ENCODE measurements around the gene DHCR7. TPM values are rescaled to one million over a fixed set of nuclear protein-coding genes. Genes with fewer than 3 reads are reported as not detected.

The DHCR7 gene
- total RNA-seq, 1 donor from 2014 or later, result 100 TPM

DNA sequence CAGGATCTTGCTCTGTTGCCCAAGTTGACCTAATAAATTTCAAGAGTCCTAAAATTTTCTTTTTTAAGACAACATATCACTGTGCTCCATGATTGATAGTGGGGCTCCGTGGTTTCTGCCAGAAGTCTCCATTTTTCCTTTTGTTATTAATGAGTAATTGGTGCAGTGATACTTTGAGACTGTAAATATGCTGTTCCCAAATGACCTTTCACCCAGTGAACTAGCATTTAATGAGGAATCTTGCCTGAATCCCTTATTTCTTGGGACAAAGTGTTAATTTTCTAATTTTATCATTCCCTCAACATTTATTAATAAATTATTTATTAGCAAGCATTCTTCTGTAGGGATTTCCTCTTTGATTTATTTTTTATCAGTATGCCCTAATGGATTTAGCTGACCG, 2.3 kb upstream of the DHCR7 start:
- peaks cover 72% of the 10 kb centered on the region for H3K4me1 Mint-ChIP-seq (ENCODE audit: low read depth)
- intact Hi-C loops (cut with micrococcal nuclease), result loop anchor here (5.0 to 10.0 kb wide), 3 partner anchors 477 to 1694 kb away; partner anchors contain the start of genes FADD, FCHSD2, RNF121 and XNDC1N
- peaks cover 8% of the 10 kb centered on the region for H3K9me3 Mint-ChIP-seq
- H3K27me3 Mint-ChIP-seq (ENCODE audit: insufficient read depth), result no peaks in the 10 kb centered on the region
- no peak for DNase-seq (ENCODE audit: low spot score)
- H3K4me3 Mint-ChIP-seq, result peak overlapping the region; percentile 96
- peaks cover 28% of the 10 kb centered on the region for H3K36me3 Mint-ChIP-seq (ENCODE audit: low read depth)
- H3K27ac Mint-ChIP-seq, result no peak overlapping the region

DNA sequence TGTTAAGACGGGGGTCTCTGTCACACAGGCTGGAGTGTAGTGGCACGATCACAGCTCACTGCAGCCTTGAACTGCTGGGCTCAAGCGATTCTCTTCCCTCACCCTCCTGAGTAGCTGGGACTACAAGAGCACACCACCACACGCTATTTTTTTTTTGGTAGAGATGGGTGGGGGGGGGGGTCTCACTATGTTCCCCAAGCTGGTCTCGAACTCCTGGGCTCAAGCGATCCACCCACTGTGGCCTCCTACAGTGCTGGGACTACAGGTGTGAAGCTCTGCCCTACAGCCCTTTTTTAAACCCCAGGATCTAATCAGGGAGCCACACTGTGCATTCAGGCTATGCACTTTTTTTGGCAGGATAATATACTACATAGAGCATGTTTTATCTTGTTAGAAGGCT, 1.4 kb upstream of the DHCR7 start:
- no peak for DNase-seq (ENCODE audit: low spot score)
- peaks cover 8% of the 10 kb centered on the region for H3K9me3 Mint-ChIP-seq
- H3K36me3 Mint-ChIP-seq (ENCODE audit: low read depth), result peaks cover 33% of the 10 kb centered on the region
- intact Hi-C loops (cut with micrococcal nuclease), result loop anchor here (1.0 to 10.0 kb wide), 2 partner anchors 40 to 1175 kb away; partner anchors contain the start of gene PPFIA1
- peak overlapping the region; percentile 92 for H3K4me3 Mint-ChIP-seq
- H3K27ac Mint-ChIP-seq, result peak overlapping the region; percentile 93
- H3K27me3 Mint-ChIP-seq (ENCODE audit: insufficient read depth), result no peaks in the 10 kb centered on the region
- H3K4me1 Mint-ChIP-seq (ENCODE audit: low read depth), result peaks cover 73% of the 10 kb centered on the region

DNA sequence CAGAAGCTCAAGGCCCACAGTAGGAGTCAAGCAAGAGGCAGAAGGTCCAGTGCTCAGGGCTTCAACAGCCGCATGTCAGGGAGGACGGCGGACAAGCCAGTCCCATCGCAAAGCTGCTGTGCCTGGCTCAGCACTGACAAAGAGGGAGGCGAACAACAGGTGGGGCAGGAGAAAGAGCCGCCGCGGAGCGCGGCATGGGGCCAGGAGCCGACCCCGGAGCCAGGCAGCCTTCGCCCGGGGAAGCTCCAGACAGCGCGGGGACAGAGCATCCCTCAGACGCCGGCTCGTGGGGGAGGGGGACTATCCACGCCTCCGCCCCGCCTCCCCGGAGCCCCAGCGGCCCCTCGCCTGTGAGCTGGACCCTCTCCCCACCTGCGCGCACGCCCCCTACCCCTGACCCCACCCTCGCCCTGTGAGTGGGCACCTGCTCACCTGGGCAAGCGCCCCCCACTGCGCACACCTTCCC, 369 bp downstream of the DHCR7 start:
- peak overlapping the region; percentile 92 for H3K4me3 Mint-ChIP-seq
- H3K27me3 Mint-ChIP-seq (ENCODE audit: insufficient read depth), result no peaks in the 10 kb centered on the region
- H3K27ac Mint-ChIP-seq, result peak overlapping the region; percentile 90
- H3K9me3 Mint-ChIP-seq, result peaks cover 8% of the 10 kb centered on the region
- DNase-seq (ENCODE audit: low spot score), result no peak
- H3K36me3 Mint-ChIP-seq (ENCODE audit: low read depth), result peaks cover 46% of the 10 kb centered on the region
- intact Hi-C loops (cut with micrococcal nuclease), result loop anchor here (10.0 kb wide), 1 partner anchor 1173 kb away; the partner anchor contains the start of gene PPFIA1
- H3K4me1 Mint-ChIP-seq (ENCODE audit: low read depth), result peaks cover 60% of the 10 kb centered on the region

GRCh38 chr11:71446942-71447688, 1.1 kb downstream of the DHCR7 start:
- H3K27ac Mint-ChIP-seq, result peak overlapping the region; percentile 90
- H3K4me3 Mint-ChIP-seq, result peak overlapping the region; percentile 92
- H3K9me3 Mint-ChIP-seq, result peaks cover 8% of the 10 kb centered on the region
- H3K36me3 Mint-ChIP-seq (ENCODE audit: low read depth), result peaks cover 50% of the 10 kb centered on the region
- intact Hi-C loops (cut with micrococcal nuclease), result loop anchor here (10.0 kb wide), 1 partner anchor 1172 kb away; the partner anchor contains the start of gene PPFIA1
- H3K27me3 Mint-ChIP-seq (ENCODE audit: insufficient read depth), result no peaks in the 10 kb centered on the region
- DNase-seq (ENCODE audit: low spot score), result no peak
- H3K4me1 Mint-ChIP-seq (ENCODE audit: low read depth), result peaks cover 55% of the 10 kb centered on the region

DNA sequence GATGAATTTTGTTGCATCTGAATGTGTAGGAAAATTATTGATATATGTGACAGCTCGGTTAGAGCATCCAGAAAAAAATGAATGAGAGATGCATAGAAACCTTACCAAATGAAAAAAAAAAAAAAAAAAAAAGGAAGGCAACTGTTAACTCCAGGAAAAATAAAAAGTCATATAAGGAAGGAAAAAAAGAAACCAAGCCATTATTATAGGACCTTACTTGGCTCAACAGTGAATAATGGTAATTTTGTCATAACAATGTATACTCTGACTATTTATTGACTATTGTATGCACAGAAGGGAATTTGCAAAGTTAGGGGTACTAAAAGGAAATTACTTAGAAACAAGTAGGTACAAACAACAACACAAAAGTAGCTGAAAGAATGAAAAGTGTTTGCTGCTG, 2.0 kb downstream of the DHCR7 start:
- no peak overlapping the region for H3K27ac Mint-ChIP-seq
- intact Hi-C loops (cut with micrococcal nuclease), result loop anchor here (10.0 kb wide), 1 partner anchor 1171 kb away; the partner anchor contains the start of gene PPFIA1
- H3K36me3 Mint-ChIP-seq (ENCODE audit: low read depth), result peaks cover 49% of the 10 kb centered on the region
- peak overlapping the region; percentile 69 for H3K4me3 Mint-ChIP-seq
- DNase-seq (ENCODE audit: low spot score), result no peak
- peaks cover 8% of the 10 kb centered on the region for H3K9me3 Mint-ChIP-seq
- peaks cover 45% of the 10 kb centered on the region for H3K4me1 Mint-ChIP-seq (ENCODE audit: low read depth)
- H3K27me3 Mint-ChIP-seq (ENCODE audit: insufficient read depth), result no peaks in the 10 kb centered on the region

DNA sequence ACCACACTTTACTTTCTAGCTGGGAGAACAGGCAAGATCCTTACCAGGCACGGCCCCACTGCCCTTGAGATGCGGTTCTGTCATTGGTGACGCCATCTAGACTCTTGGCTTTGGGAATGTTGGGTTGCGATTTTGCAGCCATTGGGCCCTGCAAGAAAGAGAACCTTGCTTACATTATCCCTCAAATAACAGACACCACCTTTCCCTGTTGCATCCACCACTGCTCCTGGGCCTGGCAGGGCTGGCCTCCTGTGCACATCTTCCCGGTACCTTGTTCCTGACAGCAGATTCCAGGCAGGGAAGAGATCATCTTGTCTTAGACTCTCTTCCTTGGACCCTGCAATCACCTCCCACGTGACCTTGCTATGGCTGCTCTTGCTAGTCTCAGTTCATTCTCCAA, 3.4 kb downstream of the DHCR7 start:
- intact Hi-C loops (cut with micrococcal nuclease), result loop anchor here (10.0 kb wide), 1 partner anchor 1170 kb away; the partner anchor contains the start of gene PPFIA1
- no peak overlapping the region for H3K27ac Mint-ChIP-seq
- H3K4me1 Mint-ChIP-seq (ENCODE audit: low read depth), result peaks cover 36% of the 10 kb centered on the region

DNA sequence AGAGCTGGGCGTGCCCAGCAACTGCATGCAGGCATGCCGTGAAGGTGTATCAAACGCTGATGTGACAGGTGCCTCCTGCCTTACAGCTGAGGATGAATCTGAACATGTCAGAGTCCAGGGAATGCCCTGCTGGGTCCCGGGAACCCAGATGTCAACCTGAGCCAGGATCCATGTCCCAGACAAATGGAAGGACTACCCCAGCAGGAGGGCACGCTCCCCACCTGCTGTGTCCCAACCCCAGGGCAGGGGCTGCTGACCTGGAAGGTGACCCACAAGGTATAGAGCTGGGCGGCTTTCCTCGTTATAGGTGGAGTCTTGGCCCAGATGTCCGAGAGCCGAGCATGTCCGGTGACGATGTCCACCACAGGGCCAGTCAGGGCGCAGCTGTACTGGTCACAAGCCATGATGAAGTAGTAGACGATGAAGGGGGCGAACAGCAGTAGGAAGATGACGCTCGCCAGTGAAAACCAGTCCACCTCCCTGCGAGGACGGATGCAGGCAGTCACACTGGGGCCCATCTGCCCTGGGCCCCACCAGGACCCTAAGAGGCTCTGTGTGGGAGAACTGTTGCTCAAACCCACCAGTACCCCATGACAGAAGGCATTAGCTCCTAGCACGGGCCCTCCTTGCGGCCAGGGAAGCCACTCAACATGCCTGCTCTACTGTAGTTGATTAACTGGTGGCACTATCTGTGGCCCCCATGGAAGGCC, 4.3 kb downstream of the DHCR7 start:
- Mint-ChIP-seq H3K27ac (no peak overlapping the region), H3K36me3 (ENCODE audit: low read depth) (peaks cover 58% of the 10 kb centered on the region), H3K4me1 (ENCODE audit: low read depth) (peaks cover 32% of the 10 kb centered on the region), H3K9me3 (peaks cover 8% of the 10 kb centered on the region), H3K4me3 (no peak overlapping the region), H3K27me3 (ENCODE audit: insufficient read depth) (no peaks in the 10 kb centered on the region)
- DNase-seq (ENCODE audit: low spot score), result no peak
- intact Hi-C loops (cut with micrococcal nuclease), result loop anchor here (10.0 kb wide), 1 partner anchor 1169 kb away; the partner anchor contains the start of gene PPFIA1

More for the DNA sequence above, 3.4 kb downstream of the DHCR7 start:
- H3K4me3 Mint-ChIP-seq, result no peak overlapping the region
- no peaks in the 10 kb centered on the region for H3K27me3 Mint-ChIP-seq (ENCODE audit: insufficient read depth)
- peaks cover 8% of the 10 kb centered on the region for H3K9me3 Mint-ChIP-seq
- peaks cover 57% of the 10 kb centered on the region for H3K36me3 Mint-ChIP-seq (ENCODE audit: low read depth)
- DNase-seq (ENCODE audit: low spot score), result no peak

GRCh38 chr11:71442880-71443279, 5.3 kb downstream of the DHCR7 start:
- H3K27ac Mint-ChIP-seq, result no peak overlapping the region
- no peaks in the 10 kb centered on the region for H3K27me3 Mint-ChIP-seq (ENCODE audit: insufficient read depth)
- H3K9me3 Mint-ChIP-seq, result peaks cover 8% of the 10 kb centered on the region
- intact Hi-C loops (cut with micrococcal nuclease), result loop anchor here (10.0 kb wide), 1 partner anchor 1168 kb away; the partner anchor contains the start of gene PPFIA1
- DNase-seq (ENCODE audit: low spot score), result no peak
- H3K4me3 Mint-ChIP-seq, result no peak overlapping the region
- peaks cover 58% of the 10 kb centered on the region for H3K36me3 Mint-ChIP-seq (ENCODE audit: low read depth)
- peaks cover 32% of the 10 kb centered on the region for H3K4me1 Mint-ChIP-seq (ENCODE audit: low read depth)

- Mint-ChIP-seq H3K36me3 (ENCODE audit: low read depth) (peaks cover 56% of the 10 kb centered on the region), H3K9me3 (peaks cover 8% of the 10 kb centered on the region), H3K4me3 (no peak overlapping the region), H3K27ac (no peak overlapping the region), H3K27me3 (ENCODE audit: insufficient read depth) (no peaks in the 10 kb centered on the region), H3K4me1 (ENCODE audit: low read depth) (peaks cover 25% of the 10 kb centered on the region)
- no peak for DNase-seq (ENCODE audit: low spot score)
- intact Hi-C loops (cut with micrococcal nuclease), result loop anchor here (10.0 kb wide), 1 partner anchor 1167 kb away; the partner anchor contains the start of gene PPFIA1
Measured at GRCh38 chr11:71442123-71442522, 6.1 kb downstream of the DHCR7 start.

DNA sequence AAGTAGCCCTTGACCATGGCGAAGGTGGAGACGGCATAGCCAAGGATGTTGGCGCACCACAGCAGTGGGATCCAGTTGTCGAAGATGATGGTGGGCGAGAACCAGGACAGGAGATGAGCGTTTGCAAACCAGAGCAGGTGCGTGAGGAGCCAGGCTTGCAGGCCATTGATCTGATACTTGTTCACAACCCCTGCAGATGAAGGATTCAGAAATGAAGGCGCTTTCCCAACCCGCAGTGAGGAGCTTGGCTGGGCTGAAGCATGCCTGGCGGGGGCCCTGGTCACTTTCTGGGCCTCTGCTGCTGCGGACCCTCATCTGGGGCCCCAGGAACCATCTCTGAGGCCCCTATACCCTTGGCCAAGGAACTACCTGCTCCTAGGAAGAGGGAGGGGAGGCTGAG, 6.9 kb downstream of the DHCR7 start:
- intact Hi-C loops (cut with micrococcal nuclease), result loop anchor here (10.0 kb wide), 1 partner anchor 1166 kb away; the partner anchor contains the start of gene PPFIA1
- H3K4me3 Mint-ChIP-seq, result no peak overlapping the region

GRCh38 chr11:71440021-71440755, 8.0 kb downstream of the DHCR7 start:
- Mint-ChIP-seq H3K4me1 (ENCODE audit: low read depth) (peaks cover 8% of the 10 kb centered on the region), H3K9me3 (no peaks in the 10 kb centered on the region)

More for the DNA sequence above, 6.9 kb downstream of the DHCR7 start:
- no peak overlapping the region for H3K27ac Mint-ChIP-seq
- DNase-seq (ENCODE audit: low spot score), result no peak
- H3K9me3 Mint-ChIP-seq, result peaks cover 6% of the 10 kb centered on the region
- peaks cover 19% of the 10 kb centered on the region for H3K4me1 Mint-ChIP-seq (ENCODE audit: low read depth)
- peaks cover 53% of the 10 kb centered on the region for H3K36me3 Mint-ChIP-seq (ENCODE audit: low read depth)
- no peaks in the 10 kb centered on the region for H3K27me3 Mint-ChIP-seq (ENCODE audit: insufficient read depth)

GRCh38 chr11:71438650-71439049, 9.5 kb downstream of the DHCR7 start:
- Mint-ChIP-seq H3K9me3 (no peaks in the 10 kb centered on the region), H3K4me1 (ENCODE audit: low read depth) (peaks cover 7% of the 10 kb centered on the region), H3K27me3 (ENCODE audit: insufficient read depth) (no peaks in the 10 kb centered on the region), H3K27ac (no peak overlapping the region), H3K4me3 (no peak overlapping the region), H3K36me3 (ENCODE audit: low read depth) (peaks cover 42% of the 10 kb centered on the region)
- intact Hi-C loops (cut with micrococcal nuclease), result no loop called here
- DNase-seq (ENCODE audit: low spot score), result no peak

More at GRCh38 chr11:71440021-71440755, 8.0 kb downstream of the DHCR7 start:
- Mint-ChIP-seq H3K36me3 (ENCODE audit: low read depth) (peaks cover 44% of the 10 kb centered on the region), H3K4me3 (no peak overlapping the region), H3K27ac (no peak overlapping the region), H3K27me3 (ENCODE audit: insufficient read depth) (no peaks in the 10 kb centered on the region)
- no peak for DNase-seq (ENCODE audit: low spot score)
- intact Hi-C loops (cut with micrococcal nuclease), result loop anchor here (10.0 kb wide), 1 partner anchor 1165 kb away; the partner anchor contains the start of gene PPFIA1

Measured in activated T-helper 1 cell treated with anti-CD3 and anti-CD28 coated beads, Interleukin-12 subunit alpha, Interleukin-12 subunit beta, Interleukin-2, Interleukin-4 antibody, amounts not matched to agents 30 ng/mL and 10 ng/mL and 1 ng/mL, durations not matched to agents 14 hours and 24 hours and 36 hours (primary cell).